Ishikawa (cell line): ENCODE measurements around the gene RAB8A.

Source experiments
- CEBPB ChIP-seq: IDR thresholded peaks from 2 replicates; pipeline ENCODE4 v1.6.1; 2012
- CREB1 ChIP-seq: IDR thresholded peaks from 2 replicates; pipeline ENCODE4 v1.6.1; 2012; ENCODE audit warnings: low read depth
- EGR1 ChIP-seq: IDR thresholded peaks from 2 replicates; pipeline ENCODE4 v1.6.1; 2012
- EP300 ChIP-seq: IDR thresholded peaks from 2 replicates; pipeline ENCODE4 v1.6.1; 2012; ENCODE audit warnings: borderline replicate concordance
- FOXM1 ChIP-seq: IDR thresholded peaks from 2 replicates; pipeline ENCODE4 v1.6.1; 2012; ENCODE audit warnings: low read depth, borderline replicate concordance
- NFIC ChIP-seq: IDR thresholded peaks from 2 replicates; pipeline ENCODE4 v1.6.1; 2012
- RAD21 ChIP-seq: IDR thresholded peaks from 2 replicates; pipeline ENCODE4 v1.6.1; 2012; ENCODE audit warnings: low read depth
- TAF1 ChIP-seq: IDR thresholded peaks from 2 replicates; pipeline ENCODE4 v1.6.1; 2012; ENCODE audit warnings: low read depth, mild to moderate bottlenecking
- TCF12 ChIP-seq: IDR thresholded peaks from 2 replicates; pipeline ENCODE4 v1.6.1; 2012; ENCODE audit warnings: low read depth
- TEAD4 ChIP-seq: IDR thresholded peaks from 2 replicates; pipeline ENCODE4 v1.6.1; 2012
- USF1 ChIP-seq: IDR thresholded peaks from 2 replicates; pipeline ENCODE4 v1.6.1; 2012
- YY1 ChIP-seq: IDR thresholded peaks from 2 replicates; pipeline ENCODE4 v1.6.1; 2012; ENCODE audit warnings: low read depth
- ZBTB7A ChIP-seq: IDR thresholded peaks from 2 replicates; pipeline ENCODE4 v1.6.1; 2012; ENCODE audit warnings: low read depth
- TF ChIP-seq, protein P1 (sequence below): IDR thresholded peaks from 2 replicates; pipeline ENCODE4 v1.6.1; 2012
- TF ChIP-seq, protein P2 (sequence below): IDR thresholded peaks from 2 replicates; pipeline ENCODE4 v1.6.1; 2012; ENCODE audit warnings: low read depth, mild to moderate bottlenecking

The RAB8A gene

GRCh38 chr19:16070366-16070990 is 41.2 kb upstream of the RAB8A start:
- TF ChIP-seq NFIC (peak; percentile 67), TAF1 (0 out of 2 replicates have a peak, but pooled peaks have one; percentile 27), YY1 (peak; percentile 41; the same call in 1 of the 2 replicates), TCF12 (peak; percentile 69), ZBTB7A (no peak), EP300 (peak; percentile 67), FOXM1 (no peak), RAD21 (0 out of 2 replicates have a peak, but pooled peaks have one; percentile 0), USF1 (no peak)
- TF ChIP-seq, protein P1, sequence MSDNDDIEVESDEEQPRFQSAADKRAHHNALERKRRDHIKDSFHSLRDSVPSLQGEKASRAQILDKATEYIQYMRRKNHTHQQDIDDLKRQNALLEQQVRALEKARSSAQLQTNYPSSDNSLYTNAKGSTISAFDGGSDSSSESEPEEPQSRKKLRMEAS, result 0 out of 2 replicates have a peak, but pooled peaks have one; percentile 30

GRCh38 chr19:16071072-16071691 is 40.5 kb upstream of the RAB8A start:
- TF ChIP-seq, protein P1, result no peak
- TF ChIP-seq EGR1 (no peak), YY1 (no peak), FOXM1 (no peak), NFIC (no peak), EP300 (no peak), ZBTB7A (no peak), TEAD4 (no peak), TCF12 (no peak), RAD21 (no peak), CREB1 (no peak), CEBPB (no peak), TAF1 (no peak), USF1 (no peak)
- TF ChIP-seq, protein P2, sequence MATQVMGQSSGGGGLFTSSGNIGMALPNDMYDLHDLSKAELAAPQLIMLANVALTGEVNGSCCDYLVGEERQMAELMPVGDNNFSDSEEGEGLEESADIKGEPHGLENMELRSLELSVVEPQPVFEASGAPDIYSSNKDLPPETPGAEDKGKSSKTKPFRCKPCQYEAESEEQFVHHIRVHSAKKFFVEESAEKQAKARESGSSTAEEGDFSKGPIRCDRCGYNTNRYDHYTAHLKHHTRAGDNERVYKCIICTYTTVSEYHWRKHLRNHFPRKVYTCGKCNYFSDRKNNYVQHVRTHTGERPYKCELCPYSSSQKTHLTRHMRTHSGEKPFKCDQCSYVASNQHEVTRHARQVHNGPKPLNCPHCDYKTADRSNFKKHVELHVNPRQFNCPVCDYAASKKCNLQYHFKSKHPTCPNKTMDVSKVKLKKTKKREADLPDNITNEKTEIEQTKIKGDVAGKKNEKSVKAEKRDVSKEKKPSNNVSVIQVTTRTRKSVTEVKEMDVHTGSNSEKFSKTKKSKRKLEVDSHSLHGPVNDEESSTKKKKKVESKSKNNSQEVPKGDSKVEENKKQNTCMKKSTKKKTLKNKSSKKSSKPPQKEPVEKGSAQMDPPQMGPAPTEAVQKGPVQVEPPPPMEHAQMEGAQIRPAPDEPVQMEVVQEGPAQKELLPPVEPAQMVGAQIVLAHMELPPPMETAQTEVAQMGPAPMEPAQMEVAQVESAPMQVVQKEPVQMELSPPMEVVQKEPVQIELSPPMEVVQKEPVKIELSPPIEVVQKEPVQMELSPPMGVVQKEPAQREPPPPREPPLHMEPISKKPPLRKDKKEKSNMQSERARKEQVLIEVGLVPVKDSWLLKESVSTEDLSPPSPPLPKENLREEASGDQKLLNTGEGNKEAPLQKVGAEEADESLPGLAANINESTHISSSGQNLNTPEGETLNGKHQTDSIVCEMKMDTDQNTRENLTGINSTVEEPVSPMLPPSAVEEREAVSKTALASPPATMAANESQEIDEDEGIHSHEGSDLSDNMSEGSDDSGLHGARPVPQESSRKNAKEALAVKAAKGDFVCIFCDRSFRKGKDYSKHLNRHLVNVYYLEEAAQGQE, result no peak

- TF ChIP-seq ZBTB7A (no peak), TCF12 (no peak)
Observed at GRCh38 chr19:16073481-16073880, 38.2 kb upstream of the RAB8A start.

DNA sequence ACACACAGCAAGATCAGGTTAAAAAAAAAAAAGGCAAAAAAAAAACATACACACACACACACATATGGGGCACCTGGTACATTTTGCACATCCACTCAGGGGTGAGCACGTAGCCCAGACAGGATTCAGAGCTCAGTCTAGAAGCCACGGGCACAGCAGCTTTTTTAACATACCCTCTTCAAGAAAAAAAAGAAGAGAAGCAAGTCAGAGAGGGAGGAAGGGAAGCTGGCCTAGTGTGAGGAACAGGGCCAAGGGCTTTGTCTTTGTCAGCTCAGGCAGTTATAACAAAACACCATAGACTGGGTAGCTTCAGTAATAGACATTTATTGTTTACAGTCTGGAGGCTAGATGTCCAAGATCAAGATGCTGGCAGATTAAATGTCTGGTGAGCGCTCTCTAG is 37.7 kb upstream of the RAB8A start:
- TF ChIP-seq, protein P2, result no peak
- no peak for TF ChIP-seq EGR1

DNA sequence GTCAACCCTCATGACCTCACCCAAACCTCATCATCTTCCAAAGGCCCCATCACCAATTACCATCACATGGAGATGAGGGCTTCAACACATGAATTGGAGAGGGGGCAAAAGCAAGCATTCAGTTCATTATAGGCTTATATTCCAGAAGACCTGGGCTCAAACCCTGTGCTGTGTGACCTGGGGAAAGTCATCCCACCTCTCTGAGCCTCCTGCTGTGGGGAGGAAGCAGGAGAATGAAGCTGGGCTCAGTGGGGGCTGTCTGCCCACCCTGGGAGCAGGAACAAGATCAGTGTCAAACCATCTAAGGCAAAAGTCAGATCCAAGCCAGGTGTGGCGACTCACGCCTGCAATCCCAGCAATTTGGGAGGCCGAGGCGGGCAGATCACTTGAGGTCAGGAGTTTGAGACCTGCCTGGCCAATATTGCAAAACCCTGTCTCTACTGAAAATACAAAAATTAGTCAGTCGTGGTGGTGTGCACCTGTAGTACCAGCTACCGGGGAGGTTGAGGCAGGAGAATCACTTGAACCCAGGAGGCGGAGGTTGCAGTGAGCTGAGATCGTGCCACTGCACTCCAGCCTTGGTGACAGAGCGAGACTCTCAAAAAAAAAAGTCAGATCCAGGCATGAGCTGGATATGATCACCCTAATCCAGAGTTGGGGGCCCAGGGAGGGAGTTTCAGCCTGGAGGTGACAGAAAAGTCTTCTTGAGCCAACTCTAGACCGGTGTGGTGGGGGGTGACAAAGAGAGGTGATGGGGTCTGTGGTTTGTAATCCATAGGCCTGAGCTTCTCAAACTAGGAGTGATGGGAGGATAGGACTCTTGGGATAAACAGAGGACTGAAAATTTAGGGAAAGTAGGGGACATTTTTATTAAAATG is 37.0 kb upstream of the RAB8A start:
- TF ChIP-seq FOXM1 (no peak), RAD21 (no peak), YY1 (no peak), TEAD4 (no peak), EGR1 (no peak), TAF1 (no peak), TCF12 (no peak), ZBTB7A (no peak), EP300 (no peak)
- TF ChIP-seq, protein P2, result no peak
- TF ChIP-seq, protein P1, result no peak
